Hepatocyte (in vitro differentiated cells): ENCODE data around the gene FKTN. TPM values are rescaled to one million over a fixed set of nuclear protein-coding genes. Genes with fewer than 3 reads are reported as not detected.

Experiments used
- DNase-seq: peaks from one replicate; pipeline ENCODE4 v3.0.0-alpha.2; 2016; ENCODE audit warnings: low spot score
- H2AFZ ChIP-seq: fragments of 200-600 bp; sonication (generic); 2 replicates; pipeline ENCODE4 v1.6.0; 2016; ENCODE audit warnings: antibody characterized with exemption, mild to moderate bottlenecking
- H3K27ac ChIP-seq: fragments of 200-600 bp; sonication (generic); 2 replicates; pipeline ENCODE4 v1.5.1; 2016; ENCODE audit warnings: mild to moderate bottlenecking
- H3K27me3 ChIP-seq: fragments of 200-600 bp; sonication (generic); 2 replicates; pipeline ENCODE4 v1.6.1; 2016
- H3K36me3 ChIP-seq: fragments of 200-600 bp; sonication (generic); replicated peaks from 2 replicates; pipeline ENCODE4 v1.5.1; 2016; ENCODE audit warnings: low read depth; ENCODE audit not compliant: insufficient read depth
- H3K4me1 ChIP-seq: fragments of 200-600 bp; sonication (generic); 2 replicates; pipeline ENCODE4 v1.5.1; 2016; ENCODE audit warnings: mild to moderate bottlenecking, moderate library complexity; ENCODE audit not compliant: insufficient read depth
- H3K4me2 ChIP-seq: fragments of 200-600 bp; sonication (generic); 2 replicates; pipeline ENCODE4 v1.6.0; 2016
- H3K4me3 ChIP-seq: fragments of 200-600 bp; sonication (generic); 2 replicates; pipeline ENCODE4 v1.5.1; 2016; ENCODE audit warnings: mild to moderate bottlenecking
- H3K79me2 ChIP-seq: fragments of 200-600 bp; sonication (generic); 2 replicates; pipeline ENCODE4 v1.6.0; 2017; ENCODE audit warnings: mild to moderate bottlenecking
- H3K9me2 ChIP-seq: fragments of 200-600 bp; sonication (generic); replicated peaks from 2 replicates; pipeline ENCODE4 v1.6.0; 2017; ENCODE audit warnings: mild to moderate bottlenecking; ENCODE audit not compliant: insufficient read depth
- H3K9me3 ChIP-seq: fragments of 200-600 bp; sonication (generic); 2 replicates; pipeline ENCODE4 v1.5.1; 2016; ENCODE audit warnings: low read depth, mild to moderate bottlenecking
- H4K20me1 ChIP-seq: fragments of 200-600 bp; sonication (generic); 2 replicates; pipeline ENCODE4 v1.6.0; 2016; ENCODE audit warnings: mild to moderate bottlenecking; ENCODE audit not compliant: insufficient read depth, poor library complexity, severe bottlenecking
- CTCF ChIP-seq: fragments of 200-600 bp; sonication (generic); IDR thresholded peaks from 2 replicates; pipeline ENCODE4 v1.5.1; 2016; ENCODE audit warnings: antibody characterized with exemption, mild to moderate bottlenecking; ENCODE audit not compliant: poor library complexity
- EZH2 ChIP-seq: fragments of 200-600 bp; sonication (generic); IDR thresholded peaks from 2 replicates; pipeline ENCODE4 v1.6.1; 2016; ENCODE audit warnings: antibody characterized with exemption, mild to moderate bottlenecking, borderline replicate concordance
- EZH2phosphoT487 ChIP-seq: fragments of 200-600 bp; sonication (generic); IDR thresholded peaks from one replicate; pipeline ENCODE4 v1.6.1; 2018; ENCODE audit warnings: antibody characterized with exemption, mild to moderate bottlenecking, low read depth, moderate library complexity; ENCODE audit not compliant: unreplicated experiment, severe bottlenecking
- WGBS: methylation state at CpG from one replicate; pipeline ENCODE4 v1.1.6; 2016; ENCODE audit warnings: low lambda C conversion rate; ENCODE audit errors: missing lambda C conversion rate; 5-methylcytosine and 5-hydroxymethylcytosine counted together
- polyA plus RNA-seq: library from polyadenylated mRNA; unstranded; fragments of >200 nt; fragmentation: Nextera tagmentation; extraction: Ambion mirVana; gene quantifications from 2 replicates; pipeline ENCODE4 v1.2.1, GENCODE V29; 2016
- total RNA-seq: library from RNA; depleted of rRNA; stranded (reverse); fragments of >200 nt; gene quantifications from 2 replicates; pipeline ENCODE4 v1.2.3, GENCODE V29; 2014

The FKTN gene
- total and polyA plus RNA-seq, 2 experiments from 2014 or later, result 1.8 to 27.1 TPM

GRCh38 chr9:105679257-105680022 lies 121.5 kb downstream of the FKTN start:
- Histone ChIP-seq H3K9me2 (no peaks in the 10 kb centered on the region), H3K4me3 (no peak overlapping the region), H2AFZ (no peak overlapping the region), H3K9me3 (no peaks in the 10 kb centered on the region), H3K4me1 (no peaks in the 10 kb centered on the region), H3K27ac (no peak overlapping the region), H3K27me3 (no peaks in the 10 kb centered on the region), H3K36me3 (no peaks in the 10 kb centered on the region), H4K20me1 (no peaks in the 10 kb centered on the region), H3K4me2 (no peak overlapping the region), H3K79me2 (no peaks in the 10 kb centered on the region)
- WGBS, result 63% methylated on average over 8 of the region's 8 CpGs
- TF ChIP-seq EZH2phosphoT487, result no peak
- no peak for TF ChIP-seq CTCF
- TF ChIP-seq EZH2, result no peak
- DNase-seq, result no peak

GRCh38 chr9:105681313-105681712 lies 123.4 kb downstream of the FKTN start:
- Histone ChIP-seq H3K27me3 (no peaks in the 10 kb centered on the region), H3K79me2 (no peaks in the 10 kb centered on the region), H3K36me3 (no peaks in the 10 kb centered on the region), H3K9me3 (no peaks in the 10 kb centered on the region), H3K4me3 (no peak overlapping the region), H3K9me2 (no peaks in the 10 kb centered on the region), H3K4me1 (no peaks in the 10 kb centered on the region), H3K4me2 (no peak overlapping the region), H3K27ac (no peak overlapping the region), H2AFZ (no peak overlapping the region), H4K20me1 (no peaks in the 10 kb centered on the region)
- 77% methylated on average over 2 of the region's 2 CpGs for WGBS
- TF ChIP-seq EZH2 (no peak), CTCF (no peak), EZH2phosphoT487 (no peak)
- DNase-seq, result no peak

GRCh38 chr9:105681724-105682123 lies 123.8 kb downstream of the FKTN start:
- Histone ChIP-seq H3K79me2 (no peaks in the 10 kb centered on the region), H3K27me3 (no peaks in the 10 kb centered on the region), H2AFZ (no peak overlapping the region), H3K36me3 (no peaks in the 10 kb centered on the region), H3K4me2 (no peak overlapping the region), H4K20me1 (no peaks in the 10 kb centered on the region), H3K9me2 (no peaks in the 10 kb centered on the region), H3K9me3 (no peaks in the 10 kb centered on the region), H3K4me1 (no peaks in the 10 kb centered on the region), H3K4me3 (no peak overlapping the region), H3K27ac (no peak overlapping the region)
- TF ChIP-seq EZH2phosphoT487, result no peak
- TF ChIP-seq CTCF, result no peak
- TF ChIP-seq EZH2, result no peak
- peak; percentile 9 for DNase-seq
- 80% methylated on average over 1 of the region's 1 CpG for WGBS
